H1 (cell line): Measurements from ENCODE around the gene HSDL2. TPM values are rescaled to one million over a fixed set of nuclear protein-coding genes. Genes with fewer than 3 reads are reported as not detected.

Source experiments
- CTCF ChIA-PET: fragments of 300-600 bp; sonication (Branson Sonifier 250); formaldehyde crosslinking; loops from one replicate; lab custom pipeline; 2021; ENCODE audit not compliant: partially characterized antibody; lab: Charles Lee
- POLR2A ChIA-PET: fragments of 300-600 bp; sonication (Branson Sonifier 250); formaldehyde crosslinking; loops from one replicate; lab custom pipeline; 2021; ENCODE audit warnings: inconsistent platforms; ENCODE audit not compliant: partially characterized antibody; lab: Charles Lee
- DNase-seq, 2 experiments: peaks; one replicate each; pipeline versions ENCODE4 v3.0.0 to v3.0.0-alpha.2; 2010 to 2022; ENCODE audit warnings: low spot score in 2 of 2, low read depth in 1 of 2, mixed read lengths in 1 of 2
- FAIRE-seq: peaks from 2 replicates; lab custom pipeline; 2011; peaks lifted over from hg19 to GRCh38; lab: Jason Lieb, UNC
- H2AFZ ChIP-seq: 2 replicates; pipeline ENCODE4 v1.8.1; 2012; ENCODE audit warnings: low read length, inconsistent platforms
- H2AK5ac ChIP-seq: 2 replicates; pipeline ENCODE4 v1.6.1; 2013; ENCODE audit warnings: low read depth, low read length
- H2BK120ac ChIP-seq: replicated peaks from 2 replicates; pipeline ENCODE3; 2013; ENCODE audit warnings: low read depth, low read length, inconsistent platforms
- H2BK12ac ChIP-seq: 2 replicates; pipeline ENCODE4 v1.6.1; 2013; ENCODE audit warnings: low read depth, low read length
- H2BK15ac ChIP-seq: 2 replicates; pipeline ENCODE4 v1.6.1; 2013; ENCODE audit warnings: low read length
- H2BK20ac ChIP-seq: 2 replicates; pipeline ENCODE4 v1.6.1; 2013; ENCODE audit warnings: low read length
- H2BK5ac ChIP-seq: 2 replicates; pipeline ENCODE4 v1.6.1; 2013; ENCODE audit warnings: low read depth, low read length
- H3K14ac ChIP-seq: 2 replicates; pipeline ENCODE4 v1.6.1; 2013; ENCODE audit warnings: inconsistent platforms; ENCODE audit not compliant: insufficient read length
- H3K18ac ChIP-seq: 2 replicates; pipeline ENCODE4 v1.6.1; 2013; ENCODE audit warnings: low read length; ENCODE audit errors: extremely low read depth
- H3K23ac ChIP-seq: 2 replicates; pipeline ENCODE4 v1.6.1; 2013; ENCODE audit warnings: inconsistent platforms; ENCODE audit not compliant: insufficient read length
- H3K23me2 ChIP-seq: 2 replicates; pipeline ENCODE4 v1.6.1; 2013; ENCODE audit warnings: low read depth, low read length
- H3K27ac ChIP-seq: 2 replicates; pipeline ENCODE4 v1.6.1; 2011; ENCODE audit warnings: low read depth, low read length, inconsistent platforms
- H3K27me3 ChIP-seq, 4 experiments: replicated peaks in 1 of 4; 1 replicate in 1 of 4; 2 replicates in 3 of 4; pipeline versions ENCODE4 v1.6.1 to v1.8.1; 2011 to 2013; ENCODE audit warnings: low read length in 3 of 4, mild to moderate bottlenecking in 3 of 4, inconsistent platforms in 2 of 4, mixed read lengths in 2 of 4, moderate library complexity in 1 of 4; ENCODE audit not compliant: control insufficient read depth in 3 of 4, insufficient read depth in 3 of 4; ENCODE audit errors: extremely low read depth in 1 of 4
- H3K36me3 ChIP-seq, 4 experiments: 2 replicates each; pipeline versions ENCODE4 v1.6.1 to v1.8.1; 2011 to 2013; ENCODE audit warnings: mild to moderate bottlenecking in 4 of 4, low read length in 3 of 4, moderate library complexity in 2 of 4, control low read depth in 1 of 4, inconsistent platforms in 1 of 4; ENCODE audit not compliant: insufficient read depth in 4 of 4, control insufficient read depth in 2 of 4
- H3K4ac ChIP-seq: replicated peaks from 2 replicates; pipeline ENCODE3; 2013; ENCODE audit warnings: low read length, low read depth, mixed read lengths, inconsistent platforms; ENCODE audit not compliant: insufficient read length
- H3K4me1 ChIP-seq, 4 experiments: replicated peaks in 1 of 4; 1 replicate in 1 of 4; 2 replicates in 3 of 4; pipeline versions ENCODE4 v1.6.1 to v1.8.1; 2011 to 2013; ENCODE audit warnings: low read length in 3 of 4, inconsistent platforms in 2 of 4, mixed read lengths in 1 of 4; ENCODE audit not compliant: insufficient read depth in 4 of 4, control insufficient read depth in 3 of 4
- H3K4me2 ChIP-seq, 2 experiments: 2 replicates each; pipeline versions ENCODE4 v1.6.1 to v1.8.1; 2011 to 2013; ENCODE audit warnings: low read depth in 2 of 2, low read length in 2 of 2, control low read depth in 1 of 2, inconsistent platforms in 1 of 2, mild to moderate bottlenecking in 1 of 2; ENCODE audit not compliant: insufficient read depth in 1 of 2
- H3K4me3 ChIP-seq, 4 experiments: fragments of 200-600, 300-600 bp in 1 of 4; sonication (generic), shearing (Covaris generic), sonication (Bioruptor Twin) in 1 of 4; 2 replicates each; pipeline versions ENCODE4 v1.5.1 to v1.8.1; 2011 to 2016; ENCODE audit warnings: low read length in 4 of 4, low read depth in 3 of 4, control low read depth in 2 of 4, inconsistent platforms in 2 of 4, mild to moderate bottlenecking in 2 of 4, mixed read lengths in 1 of 4, moderate library complexity in 1 of 4; ENCODE audit not compliant: insufficient read depth in 2 of 4; ENCODE audit errors: extremely low read depth in 1 of 4
- H3K56ac ChIP-seq: replicated peaks from 2 replicates; pipeline ENCODE3; 2013; ENCODE audit warnings: low read depth, mild to moderate bottlenecking, mixed read lengths, low read length, inconsistent platforms; ENCODE audit not compliant: insufficient read length
- H3K79me1 ChIP-seq: 2 replicates; pipeline ENCODE4 v1.6.1; 2013; ENCODE audit warnings: low read depth, low read length, control low read depth
- H3K79me2 ChIP-seq, 2 experiments: 2 replicates each; pipeline versions ENCODE4 v1.6.1 to v1.8.1; 2012 to 2013; ENCODE audit warnings: low read length in 2 of 2, mild to moderate bottlenecking in 2 of 2, inconsistent platforms in 1 of 2; ENCODE audit not compliant: insufficient read depth in 2 of 2, control insufficient read depth in 1 of 2
- H3K9ac ChIP-seq, 4 experiments: replicated peaks in 1 of 4; 1 replicate in 1 of 4; 2 replicates in 3 of 4; pipeline versions ENCODE4 v1.6.1 to v1.8.1; 2011 to 2013; ENCODE audit warnings: low read depth in 3 of 4, low read length in 3 of 4, control low read depth in 2 of 4, mild to moderate bottlenecking in 2 of 4, moderate library complexity in 2 of 4, inconsistent platforms in 1 of 4; ENCODE audit errors: extremely low read depth in 1 of 4
- H3K9me3 ChIP-seq, 2 experiments: 2 replicates each; pipeline versions ENCODE4 v1.6.1 to v1.8.1; 2012 to 2013; ENCODE audit warnings: mild to moderate bottlenecking in 2 of 2, moderate library complexity in 2 of 2, control low read depth in 1 of 2, inconsistent platforms in 1 of 2, low read depth in 1 of 2, low read length in 1 of 2, mixed read lengths in 1 of 2; ENCODE audit not compliant: insufficient read depth in 2 of 2
- H4K20me1 ChIP-seq, 2 experiments: replicated peaks in 1 of 2; 2 replicates each; pipeline versions ENCODE3 to v1.8.1; 2011 to 2013; ENCODE audit warnings: inconsistent platforms in 2 of 2, low read length in 2 of 2, mild to moderate bottlenecking in 1 of 2; ENCODE audit not compliant: insufficient read depth in 2 of 2, control insufficient read depth in 1 of 2
- H4K5ac ChIP-seq: 2 replicates; pipeline ENCODE4 v1.6.1; 2013; ENCODE audit warnings: low read length, low read depth, mixed read lengths, inconsistent platforms; ENCODE audit not compliant: insufficient read length
- H4K8ac ChIP-seq: 2 replicates; pipeline ENCODE4 v1.8.0; 2013; ENCODE audit warnings: mild to moderate bottlenecking, moderate library complexity, low read length, inconsistent platforms; ENCODE audit not compliant: insufficient read depth; ENCODE audit errors: extremely low read depth
- H4K91ac ChIP-seq: replicated peaks from 2 replicates; pipeline ENCODE3; 2013; ENCODE audit warnings: low read length, mixed read lengths, inconsistent platforms; ENCODE audit not compliant: insufficient read length
- CHD2 ChIP-seq: IDR thresholded peaks from 2 replicates; pipeline ENCODE4 v1.6.1; 2012; ENCODE audit warnings: low read length, improper control_type of control experiment
- HDAC6 ChIP-seq: IDR thresholded peaks from one replicate; pipeline ENCODE4 v1.7.1; 2012; ENCODE audit warnings: low read depth, mild to moderate bottlenecking, inconsistent platforms, low read length, moderate library complexity
- POU5F1 ChIP-seq: IDR thresholded peaks from 2 replicates; pipeline ENCODE4 v1.6.1; 2011; ENCODE audit warnings: low read depth, mild to moderate bottlenecking, low read length, moderate library complexity
- RBBP5 ChIP-seq: IDR thresholded peaks from 2 replicates; pipeline ENCODE4 v1.7.1; 2012; ENCODE audit warnings: low read depth, mild to moderate bottlenecking, inconsistent platforms, low read length, moderate library complexity, borderline replicate concordance
- WGBS, 2 experiments: shearing (Covaris generic) in 1 of 2; methylation state at CpG; one replicate each; pipeline versions ENCODE4 v1.1.6 to v1.1.7; 2013 to 2015; ENCODE audit warnings: low lambda C conversion rate in 2 of 2, mixed read lengths in 2 of 2, inconsistent platforms in 1 of 2, low coverage in 1 of 2, missing lambda C conversion rate in 1 of 2; ENCODE audit not compliant: insufficient replicate concordance in 2 of 2, insufficient coverage in 1 of 2, insufficient read length in 1 of 2; ENCODE audit errors: extremely low coverage in 1 of 2, missing lambda C conversion rate in 1 of 2; 5-methylcytosine and 5-hydroxymethylcytosine counted together
- polyA plus RNA-seq, 7 experiments: library from polyadenylated mRNA; depleted of rRNA in 3 of 7; stranded (reverse) in 5 of 7; unstranded in 2 of 7; fragments of >200 nt in 5 of 7; fragments of 200-250 nt in 2 of 7; gene quantifications; 1 replicate in 5 of 7; 2 replicates in 1 of 7; 4 replicates in 1 of 7; pipeline versions ENCODE4 v1.2.1 to v1.2.3, GENCODE V29; 2011 to 2013; ENCODE audit warnings: missing spikeins in 2 of 7, mixed read lengths in 2 of 7
- total RNA-seq: library from RNA; stranded (reverse); fragmentation: NEBNext Ultra II Directional; extraction: Animal tissue kit (Norgen Biotek cat#: 25700); gene quantifications from 2 replicates; pipeline ENCODE4 v1.2.1, GENCODE V29; 2021
- TF ChIP-seq, protein P1 (sequence below): IDR thresholded peaks from 2 replicates; pipeline ENCODE4 v1.6.1; 2012; ENCODE audit warnings: inconsistent platforms

Gene HSDL2
- total and polyA plus RNA-seq, 2 of the 8 experiments (the other 6 are each of a cell fraction or from before 2014, with no cell fraction given), result 6.6 to 15.4 TPM

DNA sequence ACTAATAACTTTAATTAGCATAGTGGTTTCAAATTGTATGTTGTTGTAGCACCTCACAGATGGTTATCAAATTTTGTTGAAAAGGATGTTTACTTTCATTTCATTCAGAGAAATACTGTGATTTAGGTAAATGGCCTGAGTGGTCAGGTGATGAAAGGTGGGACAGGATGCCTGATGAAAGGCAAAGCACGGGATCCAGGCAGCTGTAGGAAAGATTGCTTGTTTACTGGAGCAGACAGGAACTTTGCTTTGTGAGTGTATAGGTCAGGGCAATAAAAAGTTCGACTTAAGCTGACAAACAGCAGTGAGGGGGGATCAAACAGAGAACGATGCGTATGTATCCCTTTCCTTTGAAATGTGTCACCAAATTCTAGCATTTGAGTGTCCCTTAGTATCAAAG, 125.7 kb downstream of the HSDL2 start:
- H4K91ac ChIP-seq, result no peak overlapping the region
- no peak overlapping the region for H3K14ac ChIP-seq
- peaks cover 0 to 8% (median 1%) of the 10 kb centered on the region in 4 experiments; a peak in 4 of 7 replicates for H3K4me1 ChIP-seq
- no peak overlapping the region for H3K4me3 ChIP-seq
- no peak overlapping the region for H2BK5ac ChIP-seq
- H3K9me3 ChIP-seq, result no peaks in the 10 kb centered on the region
- H3K23ac ChIP-seq, result no peak overlapping the region
- peaks cover 5% of the 10 kb centered on the region; the same call in 1 of the 2 replicates for H3K79me1 ChIP-seq
- 92% methylated on average over 4 of the region's 4 CpGs; no CpG with 5 or more reads in 1 of the 2 experiments for WGBS, 2 experiments
- CTCF ChIA-PET, result interaction anchor here (0.5 to 1.9 kb wide), 5 partner anchors 10 to 242 kb away, joined by 3 to 4 read pairs (median 3); no protein-coding TSS in a partner anchor
- H4K5ac ChIP-seq, result no peak overlapping the region
- no peak overlapping the region for H2AFZ ChIP-seq
- no peak overlapping the region for H3K18ac ChIP-seq
- H2BK15ac ChIP-seq, result no peak overlapping the region
- no peak overlapping the region for H4K8ac ChIP-seq
- H4K20me1 ChIP-seq, result peaks cover 0 to 6% of the 10 kb centered on the region in 2 experiments
- no peak overlapping the region for H3K27ac ChIP-seq
- H3K79me2 ChIP-seq, result peaks cover 10 to 95% of the 10 kb centered on the region in 2 experiments; a peak in 3 of 4 replicates
- H3K27me3 ChIP-seq, result no peaks in the 10 kb centered on the region
- POLR2A ChIA-PET, result interaction anchor here (1.1 kb wide), 1 partner anchor 20 kb away, joined by 3 read pairs; the partner anchor contains the start of gene KIAA1958
- no peak overlapping the region for H3K9ac ChIP-seq
- H2BK20ac ChIP-seq, result no peak overlapping the region
- no peak overlapping the region for H3K56ac ChIP-seq
- no peak overlapping the region for H3K4me2 ChIP-seq
- no peaks in the 10 kb centered on the region for H3K23me2 ChIP-seq
- FAIRE-seq (no peak), DNase-seq (no peak)
- no peak overlapping the region for H2BK120ac ChIP-seq
- H3K36me3 ChIP-seq, result no peaks in the 10 kb centered on the region
- no peak overlapping the region for H3K4ac ChIP-seq
- H2BK12ac ChIP-seq, result no peak overlapping the region
- no peak overlapping the region for H2AK5ac ChIP-seq
- no peak for TF ChIP-seq POU5F1
- TF ChIP-seq RBBP5, result no peak
- TF ChIP-seq, protein P1, sequence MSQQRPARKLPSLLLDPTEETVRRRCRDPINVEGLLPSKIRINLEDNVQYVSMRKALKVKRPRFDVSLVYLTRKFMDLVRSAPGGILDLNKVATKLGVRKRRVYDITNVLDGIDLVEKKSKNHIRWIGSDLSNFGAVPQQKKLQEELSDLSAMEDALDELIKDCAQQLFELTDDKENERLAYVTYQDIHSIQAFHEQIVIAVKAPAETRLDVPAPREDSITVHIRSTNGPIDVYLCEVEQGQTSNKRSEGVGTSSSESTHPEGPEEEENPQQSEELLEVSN, result no peak
- no peak for TF ChIP-seq HDAC6
- no peak for TF ChIP-seq CHD2
